Activated CD8-positive, alpha-beta T cell treated with anti-CD3 and anti-CD28 coated beads for 36 hours (primary cell): Measurements from ENCODE around the gene CCDC6. TPM values are rescaled to one million over a fixed set of nuclear protein-coding genes. Genes with fewer than 3 reads are reported as not detected.

Source experiments
- ATAC-seq: fragments of 200-7000 bp; cut with Tn5 transposase; one replicate; pipeline ENCODE4 v1.10.0; 2021; ENCODE audit warnings: mild to moderate bottlenecking, moderate library complexity
- CTCF ChIA-PET: fragments of 350-600 bp; sonication (Branson Sonifier 250); formaldehyde crosslinking; loops from one replicate; lab custom pipeline; 2021; ENCODE audit warnings: antibody characterized with exemption; lab: Charles Lee
- POLR2A ChIA-PET: fragments of 350-600 bp; sonication (Branson Sonifier 250); formaldehyde crosslinking; loops from one replicate; lab custom pipeline; 2021; ENCODE audit warnings: antibody characterized with exemption; lab: Charles Lee
- DNase-seq: peaks from one replicate; pipeline ENCODE4 v3.0.0-alpha.2; 2020
- H3K27ac Mint-ChIP-seq: one replicate; pipeline ENCODE4 v1.8.0; 2021; ENCODE audit warnings: mild to moderate bottlenecking, mixed read lengths
- H3K27me3 Mint-ChIP-seq: one replicate; pipeline ENCODE4 v1.8.0; 2021; ENCODE audit warnings: mixed read lengths
- H3K36me3 Mint-ChIP-seq: one replicate; pipeline ENCODE4 v1.8.0; 2021; ENCODE audit warnings: low read depth, mixed read lengths
- H3K4me1 Mint-ChIP-seq: one replicate; pipeline ENCODE4 v1.8.0; 2021; ENCODE audit warnings: low read depth, mixed read lengths
- H3K4me3 Mint-ChIP-seq: one replicate; pipeline ENCODE4 v1.8.0; 2021; ENCODE audit warnings: mild to moderate bottlenecking, moderate library complexity, mixed read lengths
- H3K9me3 Mint-ChIP-seq: one replicate; pipeline ENCODE4 v1.8.0; 2021; ENCODE audit warnings: mixed read lengths
- CTCF ChIP-seq: fragments of 200-600 bp; IDR thresholded peaks from one replicate; pipeline ENCODE4 v1.8.0; 2022; ENCODE audit warnings: antibody characterized with exemption, mild to moderate bottlenecking
- intact Hi-C: fragments of 100-400 bp; cut with micrococcal nuclease; formaldehyde crosslinking; loops from one replicate; pipeline ENCODE4 v1.10.0; 2022
- total RNA-seq, 2 experiments: library from RNA; stranded (reverse); gene quantifications; one replicate each; pipeline ENCODE4 v1.2.3, GENCODE V29; 2021

CCDC6 gene
- total RNA-seq, 2 experiments from 2014 or later, result 34.8 to 35.8 TPM

GRCh38 chr10:59757966-59758365, 148.4 kb downstream of the CCDC6 start:
- ChIA-PET CTCF (interaction anchor here (1.2 kb wide), 1 partner anchor 10 kb away, joined by 3 read pairs; no protein-coding TSS in a partner anchor), POLR2A (no interaction called here)
- TF ChIP-seq CTCF, result no peak
- no peak overlapping the region for H3K27ac Mint-ChIP-seq
- no peaks in the 10 kb centered on the region for H3K4me1 Mint-ChIP-seq
- no peaks in the 10 kb centered on the region for H3K36me3 Mint-ChIP-seq
- H3K4me3 Mint-ChIP-seq, result no peak overlapping the region
- ATAC-seq (no peak), DNase-seq (no peak)
- intact Hi-C loops, result no loop called here
- H3K9me3 Mint-ChIP-seq, result peaks cover 6% of the 10 kb centered on the region
- H3K27me3 Mint-ChIP-seq, result no peaks in the 10 kb centered on the region

GRCh38 chr10:59754951-59755350, 151.4 kb downstream of the CCDC6 start:
- Mint-ChIP-seq H3K4me1 (no peaks in the 10 kb centered on the region), H3K4me3 (no peak overlapping the region), H3K27ac (no peak overlapping the region), H3K36me3 (no peaks in the 10 kb centered on the region), H3K27me3 (peaks cover 10% of the 10 kb centered on the region), H3K9me3 (no peaks in the 10 kb centered on the region)
- CTCF ChIA-PET, result no interaction called here
- intact Hi-C loops, result no loop called here
- no peak for TF ChIP-seq CTCF
- POLR2A ChIA-PET, result no interaction called here
- no peak for DNase-seq
- no peak for ATAC-seq

- ATAC-seq (no peak), DNase-seq (no peak)
- TF ChIP-seq CTCF, result no peak
- H3K4me1 Mint-ChIP-seq, result no peaks in the 10 kb centered on the region
- intact Hi-C loops, result no loop called here
- H3K27ac Mint-ChIP-seq, result no peak within 1 kb of the TSS
- H3K36me3 Mint-ChIP-seq, result no peaks in the 10 kb centered on the region
- ChIA-PET POLR2A (no interaction called here), CTCF (no interaction called here)
- no peaks in the 10 kb centered on the region for H3K9me3 Mint-ChIP-seq
- no peak within 1 kb of the TSS for H3K4me3 Mint-ChIP-seq
- peaks cover 13% of the 10 kb centered on the region for H3K27me3 Mint-ChIP-seq
These were observed 153.1 kb downstream of the CCDC6 start, which contains the start of gene MRLN for GRCh38 chr10:59753267-59753666. Gene MRLN (minus strand): TSS chr10:59753455.

GRCh38 chr10:59752278-59752940, 153.9 kb downstream of the CCDC6 start:
- Mint-ChIP-seq H3K36me3 (no peaks in the 10 kb centered on the region), H3K9me3 (no peaks in the 10 kb centered on the region), H3K27me3 (peaks cover 13% of the 10 kb centered on the region), H3K4me1 (no peaks in the 10 kb centered on the region), H3K4me3 (no peak overlapping the region), H3K27ac (no peak overlapping the region)
- no peak for TF ChIP-seq CTCF
- DNase-seq (no peak), ATAC-seq (no peak)
- POLR2A ChIA-PET, result interaction anchor here (0.6 kb wide), 1 partner anchor 113 kb away, joined by 3 read pairs; no protein-coding TSS in a partner anchor
- CTCF ChIA-PET, result no interaction called here
- intact Hi-C loops, result no loop called here

GRCh38 chr10:59750155-59750945, 156.0 kb downstream of the CCDC6 start:
- Mint-ChIP-seq H3K4me1 (no peaks in the 10 kb centered on the region), H3K27me3 (peaks cover 18% of the 10 kb centered on the region), H3K4me3 (no peak overlapping the region), H3K9me3 (no peaks in the 10 kb centered on the region), H3K36me3 (no peaks in the 10 kb centered on the region), H3K27ac (no peak overlapping the region)
- intact Hi-C loops, result no loop called here
- TF ChIP-seq CTCF, result no peak
- POLR2A ChIA-PET, result no interaction called here
- DNase-seq (no peak), ATAC-seq (no peak)
- CTCF ChIA-PET, result no interaction called here
